Neural crest cell (in vitro differentiated cells): ENCODE measurements around the gene WDR19. TPM values are rescaled to one million over a fixed set of nuclear protein-coding genes. Genes with fewer than 3 reads are reported as not detected.

Experiments used
- DNase-seq: peaks from one replicate; pipeline ENCODE4 v3.0.0; 2021; ENCODE audit warnings: low read depth, mixed read lengths, low spot score
- H3K27ac Mint-ChIP-seq: one replicate; pipeline ENCODE4 v1.8.0; 2021; ENCODE audit warnings: mild to moderate bottlenecking, mixed read lengths; ENCODE audit not compliant: unreplicated experiment
- H3K27me3 Mint-ChIP-seq: 2 replicates; pipeline ENCODE4 v1.8.0; 2021; ENCODE audit warnings: low read depth, mild to moderate bottlenecking, mixed read lengths
- H3K36me3 Mint-ChIP-seq: 2 replicates; pipeline ENCODE4 v1.8.0; 2021; ENCODE audit warnings: low read depth, mild to moderate bottlenecking, mixed read lengths
- H3K4me1 Mint-ChIP-seq: 2 replicates; pipeline ENCODE4 v1.8.0; 2021; ENCODE audit warnings: mixed read lengths
- H3K4me3 Mint-ChIP-seq: one replicate; pipeline ENCODE4 v1.8.0; 2021; ENCODE audit warnings: mild to moderate bottlenecking, mixed read lengths
- H3K9me3 Mint-ChIP-seq: 2 replicates; pipeline ENCODE4 v1.8.0; 2021; ENCODE audit warnings: mixed read lengths
- CTCF ChIP-seq: fragments of 200-600 bp; sonication (generic); conservative IDR thresholded peaks from 2 replicates; pipeline ENCODE4 v1.5.0; 2021; ENCODE audit warnings: antibody characterized with exemption, mild to moderate bottlenecking
- total RNA-seq: library from RNA; stranded (reverse); gene quantifications from 2 replicates; pipeline ENCODE4 v1.2.1, GENCODE V29; 2021

Gene WDR19
- total RNA-seq, 1 donor from 2014 or later, result 51.6 TPM

GRCh38 chr4:39324897-39325613 is 142.7 kb downstream of the WDR19 start:
- peaks cover 23% of the 10 kb centered on the region for H3K36me3 Mint-ChIP-seq
- DNase-seq, result no peak
- H3K27ac Mint-ChIP-seq, result no peak overlapping the region
- no peaks in the 10 kb centered on the region for H3K9me3 Mint-ChIP-seq
- H3K27me3 Mint-ChIP-seq, result no peaks in the 10 kb centered on the region
- no peak overlapping the region for H3K4me3 Mint-ChIP-seq
- TF ChIP-seq CTCF, result no peak
- no peaks in the 10 kb centered on the region for H3K4me1 Mint-ChIP-seq

DNA sequence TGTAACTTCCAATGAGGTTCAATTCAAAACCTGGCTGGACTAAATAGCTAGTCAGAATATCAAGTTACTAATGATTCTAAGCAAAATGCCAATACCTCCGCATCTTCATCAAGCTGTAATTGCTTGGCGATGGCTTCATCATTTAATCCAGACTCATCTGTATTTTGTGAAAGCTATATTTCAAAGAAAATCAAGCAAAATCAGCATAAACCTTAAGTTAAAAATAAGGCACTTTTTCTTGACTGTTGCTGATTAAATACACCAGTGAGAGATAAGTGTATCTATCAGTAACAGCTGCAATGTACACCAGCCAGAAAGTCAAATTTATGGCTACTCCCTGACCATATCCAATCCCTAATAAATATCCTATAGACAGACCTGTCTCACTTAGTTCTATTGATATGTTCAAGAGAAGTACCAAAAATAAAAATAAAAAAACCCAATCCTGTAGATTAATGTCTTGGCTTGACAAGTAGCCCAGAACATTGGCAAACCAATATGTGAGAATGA is 144.2 kb downstream of the WDR19 start:
- no peak for TF ChIP-seq CTCF
- H3K4me1 Mint-ChIP-seq, result no peaks in the 10 kb centered on the region
- no peak overlapping the region for H3K4me3 Mint-ChIP-seq
- no peaks in the 10 kb centered on the region for H3K27me3 Mint-ChIP-seq
- no peaks in the 10 kb centered on the region for H3K9me3 Mint-ChIP-seq
- H3K27ac Mint-ChIP-seq, result no peak overlapping the region
- H3K36me3 Mint-ChIP-seq, result peaks cover 23% of the 10 kb centered on the region
- DNase-seq, result no peak

- no peak overlapping the region for H3K4me3 Mint-ChIP-seq
- DNase-seq, result no peak
- H3K27ac Mint-ChIP-seq, result no peak overlapping the region
- no peaks in the 10 kb centered on the region for H3K27me3 Mint-ChIP-seq
- no peak for TF ChIP-seq CTCF
- no peaks in the 10 kb centered on the region for H3K9me3 Mint-ChIP-seq
- no peaks in the 10 kb centered on the region for H3K4me1 Mint-ChIP-seq
- peaks cover 19% of the 10 kb centered on the region for H3K36me3 Mint-ChIP-seq
Observed at GRCh38 chr4:39330353-39330752, 148.0 kb downstream of the WDR19 start.

- TF ChIP-seq CTCF, result no peak
- Mint-ChIP-seq H3K9me3 (no peaks in the 10 kb centered on the region), H3K27me3 (no peaks in the 10 kb centered on the region), H3K4me3 (no peak overlapping the region), H3K36me3 (peaks cover 15% of the 10 kb centered on the region), H3K27ac (no peak overlapping the region), H3K4me1 (no peaks in the 10 kb centered on the region)
- no peak for DNase-seq
Observed at GRCh38 chr4:39331191-39331590, 148.9 kb downstream of the WDR19 start.

Other genes starting within 250 kb of the WDR19 start
- gene TMEM156, start 150.1 kb upstream of the WDR19 start, total RNA-seq, result not detected in 2 replicates
- gene KLHL5, start 120.3 kb upstream of the WDR19 start, total RNA-seq, result 30.2 and 30.6 TPM in 2 replicates
- 69.3 and 77.4 TPM in 2 replicates for gene RFC1, start 183.8 kb downstream of the WDR19 start, total RNA-seq
- gene KLB, start 224.4 kb downstream of the WDR19 start, total RNA-seq, result not detected in 2 replicates